HG03280 (cell line): ENCODE measurements around the gene KTI12.
"Not testable (repeated sequence)": the region's sequence is repeated elsewhere in the genome, so short reads cannot be mapped to it uniquely, and the experiment has no call there.

Experiments
- ATAC-seq: cut with Tn5 transposase; IDR thresholded peaks from one replicate; pipeline ENCODE4 v1.9.1; 2021; ENCODE audit warnings: mild to moderate bottlenecking, moderate library complexity; ENCODE audit not compliant: unreplicated experiment

KTI12 gene, protein sequence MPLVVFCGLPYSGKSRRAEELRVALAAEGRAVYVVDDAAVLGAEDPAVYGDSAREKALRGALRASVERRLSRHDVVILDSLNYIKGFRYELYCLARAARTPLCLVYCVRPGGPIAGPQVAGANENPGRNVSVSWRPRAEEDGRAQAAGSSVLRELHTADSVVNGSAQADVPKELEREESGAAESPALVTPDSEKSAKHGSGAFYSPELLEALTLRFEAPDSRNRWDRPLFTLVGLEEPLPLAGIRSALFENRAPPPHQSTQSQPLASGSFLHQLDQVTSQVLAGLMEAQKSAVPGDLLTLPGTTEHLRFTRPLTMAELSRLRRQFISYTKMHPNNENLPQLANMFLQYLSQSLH

DNA sequence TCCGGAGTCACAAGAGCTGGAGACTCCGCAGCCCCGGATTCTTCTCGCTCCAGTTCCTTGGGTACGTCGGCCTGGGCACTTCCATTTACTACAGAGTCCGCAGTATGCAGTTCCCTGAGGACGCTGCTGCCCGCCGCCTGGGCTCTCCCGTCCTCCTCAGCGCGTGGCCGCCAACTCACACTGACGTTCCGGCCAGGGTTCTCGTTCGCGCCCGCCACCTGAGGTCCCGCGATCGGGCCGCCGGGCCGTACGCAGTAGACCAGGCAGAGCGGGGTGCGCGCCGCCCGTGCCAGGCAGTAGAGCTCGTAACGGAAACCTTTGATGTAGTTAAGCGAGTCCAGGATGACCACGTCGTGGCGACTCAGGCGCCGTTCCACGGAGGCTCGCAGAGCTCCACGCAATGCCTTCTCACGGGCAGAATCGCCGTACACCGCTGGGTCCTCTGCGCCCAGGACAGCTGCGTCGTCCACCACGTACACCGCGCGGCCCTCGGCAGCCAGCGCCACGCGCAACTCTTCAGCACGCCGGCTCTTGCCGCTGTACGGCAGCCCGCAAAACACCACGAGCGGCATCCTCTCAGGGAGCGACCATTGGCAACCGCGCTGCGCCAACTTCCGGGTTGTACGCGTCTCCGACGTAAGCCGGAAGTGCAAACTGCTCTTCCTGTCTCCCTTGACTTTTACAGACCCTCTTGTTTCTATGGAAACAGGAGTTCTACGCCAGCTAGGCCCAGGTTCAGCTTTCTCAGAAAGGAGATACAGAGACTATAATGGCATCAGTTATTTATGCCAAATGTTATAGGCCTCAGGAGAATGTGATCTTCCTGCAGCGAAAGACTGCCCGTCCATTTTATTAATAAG is at the start of gene KTI12:
Gene KTI12 (minus strand): TSS at position 621 of the 860 bp plus-strand sequence. CDS start 49 bp downstream, at position 572.
- ATAC-seq = peak; percentile 75

GRCh38 chr1:52080014-52080415 is 46.4 kb upstream of the KTI12 start:
- ATAC-seq = no peak

DNA sequence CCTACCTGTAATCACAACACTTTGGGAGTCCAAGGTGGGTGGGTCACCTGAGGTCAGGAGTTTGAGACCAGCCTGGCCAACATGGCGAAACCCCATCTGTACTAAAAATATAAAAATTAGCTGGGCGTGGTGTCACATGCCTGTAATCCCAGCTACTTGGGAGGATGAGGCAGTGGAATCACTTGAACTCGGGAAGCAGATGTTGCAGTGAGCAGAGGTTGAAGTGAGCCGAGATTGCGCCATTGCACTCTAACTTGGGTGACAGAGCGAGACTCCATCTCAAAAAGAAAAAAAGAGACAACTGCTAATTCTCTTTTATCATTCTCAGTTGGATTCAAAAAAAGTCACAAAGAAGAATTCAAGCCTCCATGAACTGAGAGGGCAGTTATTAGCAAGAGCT is 43.7 kb upstream of the KTI12 start:
- ATAC-seq = not testable (repeated sequence)

- no peak for ATAC-seq
Observed at GRCh38 chr1:52072291-52072690, 38.7 kb upstream of the KTI12 start.

DNA sequence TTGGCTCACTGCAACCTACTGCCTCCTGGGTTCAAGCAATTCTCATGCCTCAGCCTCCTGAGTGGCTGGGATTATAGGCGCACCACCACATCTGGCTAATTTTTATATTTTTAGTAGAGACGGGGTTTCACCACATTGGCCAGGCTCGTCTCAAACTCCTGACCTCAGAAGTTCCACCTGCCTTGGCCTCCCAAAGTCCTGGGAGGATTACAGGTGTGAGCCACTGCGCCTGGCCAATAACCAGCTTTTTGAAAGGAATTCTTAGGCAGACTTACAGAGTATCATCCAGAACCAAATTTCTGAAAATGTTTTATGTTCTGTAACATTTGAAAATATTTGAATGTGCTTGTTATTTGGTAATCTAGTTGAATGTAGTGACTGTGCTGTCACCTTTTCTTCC is 37.1 kb upstream of the KTI12 start:
- no peak for ATAC-seq

DNA sequence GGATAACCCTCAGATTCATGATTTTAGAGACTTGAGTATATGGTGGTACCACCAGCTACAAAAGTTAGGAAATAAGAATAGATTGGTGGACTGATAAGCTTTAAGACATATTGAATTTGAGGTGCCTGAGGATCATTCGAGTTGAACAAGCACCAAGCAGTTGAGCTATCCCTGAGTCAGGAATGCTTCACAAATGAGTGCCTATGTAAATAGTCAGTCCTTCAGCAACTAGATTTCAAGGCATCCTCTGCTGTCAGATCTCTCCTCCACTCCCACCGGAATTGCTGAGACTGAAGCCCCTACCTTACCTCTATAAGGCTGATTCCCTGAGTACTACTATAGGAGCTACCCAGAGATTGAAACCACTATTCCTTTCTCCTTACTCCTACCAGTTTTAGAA is 29.6 kb upstream of the KTI12 start:
- no peak for ATAC-seq

- no peak for ATAC-seq
Observed at GRCh38 chr1:52060822-52061221, 27.2 kb upstream of the KTI12 start.

DNA sequence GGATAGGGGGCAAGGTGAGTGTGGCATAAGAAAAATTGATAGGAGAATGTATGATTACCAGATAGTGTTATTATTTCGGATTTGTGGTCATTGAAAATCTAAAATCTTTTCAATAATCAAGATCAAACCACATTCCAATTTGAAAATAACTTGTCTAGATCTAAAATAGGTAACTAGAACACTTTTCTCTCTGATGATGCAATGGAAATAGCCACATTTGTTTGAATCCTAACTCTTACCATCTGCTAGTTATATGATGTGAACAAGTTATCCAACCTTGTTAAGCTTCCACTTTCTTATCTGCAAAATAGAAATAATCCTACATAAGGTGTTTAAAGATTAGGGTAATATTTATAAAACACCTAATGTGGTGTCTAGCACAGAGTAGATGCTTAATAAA is 26.3 kb upstream of the KTI12 start:
- no peak for ATAC-seq

GRCh38 chr1:52059321-52059720 is 25.7 kb upstream of the KTI12 start:
- no peak for ATAC-seq

DNA sequence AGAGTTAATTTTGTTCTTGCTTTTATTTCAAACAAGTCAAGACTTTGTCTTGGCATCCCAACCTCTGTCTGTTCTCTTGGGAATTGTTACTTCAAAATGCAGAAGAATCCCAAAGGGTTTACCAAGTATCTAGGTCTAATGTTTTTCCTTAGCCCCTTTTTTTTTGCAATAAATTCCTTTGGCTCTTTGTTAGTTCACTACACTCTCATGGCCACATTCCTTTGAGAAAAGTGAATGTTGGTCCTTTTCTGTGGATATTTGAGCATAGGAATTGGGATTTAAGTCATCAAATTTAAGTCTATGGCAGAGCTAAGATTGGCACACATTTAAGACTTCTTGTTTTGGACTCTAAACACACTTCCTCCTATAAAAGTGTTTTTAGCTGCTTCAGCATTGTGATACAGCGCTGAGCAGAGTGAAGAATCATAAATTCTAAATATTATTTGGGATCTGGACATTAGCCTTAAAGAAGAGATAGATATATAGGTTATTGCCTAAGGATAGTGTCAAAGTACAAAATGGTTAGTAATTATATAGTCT is 24.3 kb upstream of the KTI12 start:
- no peak for ATAC-seq

DNA sequence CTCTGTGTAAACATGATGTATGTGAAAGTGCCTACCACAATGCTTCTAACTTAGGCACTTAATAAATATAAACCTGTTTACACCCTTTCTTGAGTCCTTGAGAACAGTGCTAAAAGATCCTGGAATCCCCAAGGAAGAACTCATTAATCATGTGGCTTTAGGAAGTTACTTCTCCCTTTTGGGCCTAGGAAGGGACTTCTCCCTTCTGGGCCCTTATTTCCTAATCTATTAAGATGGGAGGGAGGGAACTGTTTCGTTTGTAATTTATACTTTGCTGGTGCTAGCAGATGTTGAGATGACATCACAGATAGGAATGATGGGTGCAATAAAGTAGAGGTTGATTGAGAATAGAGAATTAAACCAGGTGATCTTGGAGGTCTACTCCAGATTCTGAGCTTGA is 23.6 kb upstream of the KTI12 start:
- no peak for ATAC-seq

DNA sequence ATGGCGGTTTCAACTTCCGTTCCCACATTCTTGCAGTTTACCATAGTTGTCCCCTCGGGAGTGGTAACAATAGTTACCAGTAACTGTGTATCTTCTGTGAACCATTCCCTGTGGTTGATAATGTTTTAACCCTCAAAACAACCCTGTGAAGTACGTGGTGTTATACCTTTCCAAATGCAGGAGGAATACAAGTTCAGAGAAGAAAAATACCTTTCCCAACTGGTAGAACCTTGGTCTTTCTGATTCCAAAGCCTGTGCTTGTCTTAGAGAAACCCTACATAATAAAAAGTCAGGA is 23.3 kb upstream of the KTI12 start:
- ATAC-seq = peak; percentile 26

- ATAC-seq = peak; percentile 90
Observed at GRCh38 chr1:52056163-52056936, 22.7 kb upstream of the KTI12 start, which contains the start of gene BTF3L4. TSS of gene BTF3L4 (plus strand) at chr1:52056295. CDS start at chr1:52059848, 3,553 bp downstream.

DNA sequence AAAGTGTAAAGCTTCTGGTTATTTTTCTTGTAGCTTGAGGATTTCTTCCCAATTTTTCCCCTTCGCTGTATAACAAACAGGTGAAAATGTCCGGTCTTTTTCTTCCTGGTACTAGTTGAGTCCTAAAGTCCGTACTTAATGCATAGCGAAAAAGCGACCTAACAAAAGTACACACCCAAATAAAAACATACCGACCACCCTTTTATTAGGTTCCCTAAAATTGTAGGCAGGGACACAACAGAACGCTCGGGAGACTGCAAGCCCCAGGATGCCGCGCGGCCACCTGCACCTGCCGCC is 22.2 kb upstream of the KTI12 start:
- no peak for ATAC-seq

- ATAC-seq = peak; percentile 39
Observed at GRCh38 chr1:52055066-52055865, 21.7 kb upstream of the KTI12 start, which contains the start of gene TXNDC12. TSS of gene TXNDC12 (minus strand) at chr1:52055191. CDS start at chr1:52055096, 95 bp downstream.

- ATAC-seq = no peak
Observed at GRCh38 chr1:52054496-52055065, 21.0 kb upstream of the KTI12 start.

DNA sequence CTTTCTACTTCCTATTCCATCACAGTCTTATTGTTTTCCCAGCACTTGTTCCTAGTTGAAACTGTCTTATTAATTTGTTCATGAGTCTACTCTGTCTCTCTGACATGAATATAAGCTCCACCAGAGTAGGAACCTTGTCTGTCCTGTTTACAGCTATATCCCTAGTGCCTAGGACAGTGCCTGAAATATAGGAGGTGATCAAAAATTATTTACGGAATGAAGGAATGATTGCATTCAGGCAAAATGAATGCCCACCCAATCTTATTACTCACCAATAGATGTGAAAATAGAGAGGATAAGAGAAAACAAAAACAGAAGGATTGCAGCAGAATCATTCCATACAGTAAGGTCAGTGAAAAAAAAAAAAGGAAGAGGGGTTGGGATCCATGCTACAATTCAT is 20.3 kb upstream of the KTI12 start:
- no peak for ATAC-seq

- not testable (repeated sequence) for ATAC-seq
Observed at GRCh38 chr1:52049337-52049736, 15.7 kb upstream of the KTI12 start.

- ATAC-seq = not testable (repeated sequence)
Observed at GRCh38 chr1:52045666-52046195, 12.1 kb upstream of the KTI12 start.

- no peak for ATAC-seq
Observed at GRCh38 chr1:52045236-52045635, 11.6 kb upstream of the KTI12 start.
